HG03521 (cell line): ENCODE measurements around the gene SPACDR.
"Not testable (repeated sequence)": the region's sequence is repeated elsewhere in the genome, so short reads cannot be mapped to it uniquely, and the experiment has no call there.

Source experiments
- ATAC-seq: cut with Tn5 transposase; IDR thresholded peaks from one replicate; pipeline ENCODE4 v1.9.1; 2021; ENCODE audit warnings: mild to moderate bottlenecking, moderate library complexity; ENCODE audit not compliant: unreplicated experiment

Gene SPACDR

GRCh38 chr7:100466653-100467605 is 2.9 kb upstream of the SPACDR start:
- no peak for ATAC-seq

- ATAC-seq: no peak
These were observed 1.7 kb upstream of the SPACDR start for GRCh38 chr7:100465702-100466311.

DNA sequence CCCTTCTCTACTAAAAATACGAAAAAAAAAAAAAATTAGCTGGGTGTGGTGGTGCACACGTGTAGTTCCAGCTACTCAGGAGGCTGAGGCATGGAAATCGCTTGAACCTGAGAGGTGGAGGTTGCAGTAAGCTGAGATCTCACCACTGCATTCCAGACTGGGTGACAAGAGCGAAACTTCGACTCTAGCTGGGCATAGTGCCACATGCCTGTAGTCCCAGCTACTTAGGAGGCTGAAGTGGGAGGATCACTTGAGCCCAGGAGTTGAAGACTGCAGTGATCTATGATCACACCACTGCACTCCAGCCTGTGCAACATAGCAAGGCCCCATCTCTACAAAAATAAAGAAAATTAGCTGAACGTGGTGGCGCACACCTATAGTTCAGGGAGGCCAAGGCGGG is 1.2 kb upstream of the SPACDR start:
- ATAC-seq: no peak

GRCh38 chr7:100464791-100465190 is 731 bp upstream of the SPACDR start:
- ATAC-seq: no peak

DNA sequence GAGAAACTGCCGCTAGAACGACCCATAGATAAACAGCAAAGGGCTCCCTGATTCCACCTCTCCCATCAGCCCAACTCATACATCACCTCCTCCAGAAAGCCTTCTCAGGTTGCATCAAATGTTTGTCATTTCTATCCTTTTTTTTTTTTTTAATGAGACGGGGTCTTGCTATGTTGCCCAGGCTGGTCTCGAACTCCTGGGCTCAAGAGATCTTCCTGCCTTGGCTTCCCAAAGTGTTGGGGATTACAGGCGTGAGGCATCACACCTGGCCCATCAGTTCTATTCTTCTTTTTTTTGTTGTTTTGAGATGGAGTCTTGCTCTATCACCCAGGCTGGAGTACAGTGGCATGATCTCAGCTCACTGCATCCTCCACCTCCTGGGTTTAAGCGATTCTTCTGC is 7.0 kb downstream of the SPACDR start:
- no peak for ATAC-seq

GRCh38 chr7:100456562-100456961 is 7.5 kb downstream of the SPACDR start:
- ATAC-seq: no peak

DNA sequence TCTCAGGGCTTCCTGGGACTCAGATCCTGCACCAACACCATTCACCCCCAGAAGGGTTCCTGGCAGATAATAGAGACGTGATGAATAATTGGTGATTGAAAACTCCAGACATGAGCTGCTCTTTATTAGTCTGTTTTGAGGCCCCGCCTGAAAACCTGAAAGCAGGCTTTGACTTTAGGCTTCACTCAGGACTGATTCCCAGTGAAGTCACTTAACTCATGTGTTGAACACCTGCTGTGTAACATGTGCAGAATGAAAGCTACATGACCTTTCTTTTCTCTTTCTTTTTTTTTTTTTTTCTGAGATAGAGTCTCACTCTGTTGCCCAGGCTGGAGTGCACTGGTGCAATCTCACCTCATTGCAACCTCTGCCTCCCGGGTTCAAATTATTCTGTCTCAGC is 8.9 kb downstream of the SPACDR start:
- ATAC-seq: no peak

DNA sequence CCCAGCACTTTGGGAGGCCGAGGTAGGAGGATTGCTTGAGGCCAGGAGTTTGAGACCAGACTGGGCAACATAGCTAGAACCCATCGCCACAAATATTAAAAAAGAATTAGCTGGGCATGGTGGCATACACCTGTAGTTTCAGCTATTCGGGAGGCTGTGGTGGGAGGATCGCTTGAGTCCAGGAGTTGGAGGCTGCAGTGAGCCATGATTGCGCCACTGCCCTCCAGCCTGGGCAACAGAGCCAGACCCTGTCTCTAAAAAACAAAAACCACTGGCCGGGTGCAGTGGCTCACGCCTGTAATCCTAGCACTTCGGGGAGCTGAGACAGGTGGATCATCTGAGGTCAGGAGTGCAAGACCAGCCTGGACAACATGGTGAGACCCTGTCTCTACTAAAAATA is 10.2 kb downstream of the SPACDR start:
- not testable (repeated sequence) for ATAC-seq

GRCh38 chr7:100452513-100452912 is 11.5 kb downstream of the SPACDR start:
- ATAC-seq: no peak

DNA sequence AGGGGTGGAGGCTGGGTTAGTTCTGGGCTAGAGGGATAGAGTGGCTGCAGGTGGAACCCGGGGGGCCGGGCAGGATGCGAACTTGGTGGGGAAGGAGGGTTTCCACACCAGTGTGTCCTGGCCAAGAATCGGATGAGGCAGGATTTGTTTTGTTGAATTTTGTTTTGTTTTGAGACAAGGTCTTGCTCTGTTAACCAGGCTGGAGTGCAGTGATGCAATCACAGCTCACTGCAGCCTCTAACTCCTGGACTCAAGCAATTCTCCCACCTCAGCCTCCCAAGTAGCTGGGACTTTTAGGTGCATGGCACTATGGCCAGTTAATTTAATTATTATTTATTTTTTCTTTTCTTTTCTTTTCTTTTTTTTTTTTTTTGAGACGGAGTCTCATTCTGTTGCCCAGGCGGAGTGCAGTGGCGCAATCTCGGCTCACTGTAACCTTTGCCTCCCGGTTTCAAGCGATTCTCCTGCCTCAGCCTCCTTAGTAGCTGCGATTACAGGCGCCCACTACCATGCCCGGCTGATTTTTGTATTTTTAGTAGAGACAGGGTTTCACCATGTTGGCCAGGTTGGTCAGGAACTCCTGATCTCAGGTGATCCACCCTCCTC is 14.8 kb downstream of the SPACDR start:
- ATAC-seq: no peak

GRCh38 chr7:100447363-100447762 is 16.7 kb downstream of the SPACDR start:
- ATAC-seq: not testable (repeated sequence)

GRCh38 chr7:100446040-100446439 is 18.0 kb downstream of the SPACDR start:
- no peak for ATAC-seq

DNA sequence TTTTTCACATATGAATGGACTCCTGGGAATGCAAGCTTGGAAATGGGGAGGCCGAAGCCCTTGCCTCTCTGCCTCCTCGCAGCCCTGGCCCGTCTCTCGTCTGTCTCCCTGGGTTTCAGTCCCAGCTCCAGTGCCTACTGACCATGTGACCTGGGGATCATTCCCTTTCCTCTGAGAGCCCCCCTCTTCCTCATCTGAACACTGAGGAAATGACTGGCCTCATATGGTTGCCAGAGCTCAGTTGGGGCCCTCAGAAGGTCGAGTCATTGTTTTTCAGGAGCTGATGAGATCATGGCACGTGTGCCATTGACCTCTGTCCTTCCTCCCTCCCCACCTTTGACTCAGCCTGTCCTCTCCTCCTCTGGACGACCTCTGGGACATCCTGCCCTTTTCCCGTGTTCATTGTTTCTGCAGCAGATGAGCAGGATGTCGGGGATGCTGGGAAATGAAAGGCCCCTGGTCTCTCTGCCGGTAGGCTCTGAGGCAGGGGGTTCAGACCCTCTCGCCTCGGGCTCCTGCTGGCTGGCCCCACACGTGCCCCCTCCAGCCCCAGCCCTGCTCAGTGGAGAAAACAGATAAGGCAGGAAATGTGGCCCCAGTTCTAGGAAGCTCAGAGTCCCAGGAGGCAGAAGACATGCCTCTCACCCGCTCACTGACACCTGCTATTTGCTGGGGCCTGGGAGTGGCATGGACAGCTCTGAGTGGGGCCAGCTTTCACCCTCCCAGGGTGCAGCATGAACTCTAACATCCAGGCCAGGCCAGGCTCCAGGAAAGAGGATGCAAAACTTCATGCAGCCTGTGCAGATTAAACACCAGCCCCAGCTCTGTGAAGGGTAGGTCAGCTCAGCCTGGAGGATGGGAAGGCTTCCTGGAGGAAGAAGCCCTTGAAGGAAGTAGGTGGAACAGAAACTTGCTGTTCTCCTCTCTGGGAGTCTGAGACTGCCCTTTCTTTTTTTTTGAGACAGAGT is 19.5 kb downstream of the SPACDR start:
- no peak for ATAC-seq

DNA sequence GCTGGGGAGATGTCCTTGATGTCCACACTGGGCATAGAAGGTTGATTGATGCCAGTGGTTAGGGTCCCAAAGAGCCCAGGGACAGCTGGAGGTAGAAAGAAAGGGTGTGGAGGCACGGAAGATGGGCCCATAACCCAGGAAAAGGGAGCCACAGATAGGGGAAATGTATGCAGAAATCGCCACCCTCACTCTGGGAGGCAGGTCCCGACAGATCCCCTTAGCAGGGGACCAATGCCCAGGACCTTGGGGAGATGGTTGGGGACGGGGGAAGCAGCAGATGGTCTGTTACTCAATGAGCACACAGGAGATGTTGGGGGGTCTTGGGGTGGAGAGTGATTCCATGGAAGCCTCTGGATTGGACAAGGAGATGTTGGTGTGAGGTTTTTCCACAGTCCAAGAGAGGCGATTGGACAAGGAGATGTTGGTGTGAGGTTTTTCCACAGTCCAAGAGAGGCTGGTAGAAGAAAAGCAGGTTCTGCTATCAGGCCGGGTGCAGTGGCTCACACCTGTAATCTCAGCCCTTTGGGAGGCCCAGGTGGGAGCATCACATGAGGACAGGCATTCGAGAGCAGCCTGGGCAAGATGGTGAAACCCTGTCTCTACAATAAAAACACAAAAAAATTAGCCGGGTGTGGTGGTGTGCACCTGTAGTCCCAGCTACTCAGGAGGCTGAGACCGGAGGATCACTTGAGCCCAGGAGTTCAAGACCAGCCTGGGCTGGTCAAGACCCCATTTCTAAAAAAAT is 20.8 kb downstream of the SPACDR start:
- no peak for ATAC-seq

DNA sequence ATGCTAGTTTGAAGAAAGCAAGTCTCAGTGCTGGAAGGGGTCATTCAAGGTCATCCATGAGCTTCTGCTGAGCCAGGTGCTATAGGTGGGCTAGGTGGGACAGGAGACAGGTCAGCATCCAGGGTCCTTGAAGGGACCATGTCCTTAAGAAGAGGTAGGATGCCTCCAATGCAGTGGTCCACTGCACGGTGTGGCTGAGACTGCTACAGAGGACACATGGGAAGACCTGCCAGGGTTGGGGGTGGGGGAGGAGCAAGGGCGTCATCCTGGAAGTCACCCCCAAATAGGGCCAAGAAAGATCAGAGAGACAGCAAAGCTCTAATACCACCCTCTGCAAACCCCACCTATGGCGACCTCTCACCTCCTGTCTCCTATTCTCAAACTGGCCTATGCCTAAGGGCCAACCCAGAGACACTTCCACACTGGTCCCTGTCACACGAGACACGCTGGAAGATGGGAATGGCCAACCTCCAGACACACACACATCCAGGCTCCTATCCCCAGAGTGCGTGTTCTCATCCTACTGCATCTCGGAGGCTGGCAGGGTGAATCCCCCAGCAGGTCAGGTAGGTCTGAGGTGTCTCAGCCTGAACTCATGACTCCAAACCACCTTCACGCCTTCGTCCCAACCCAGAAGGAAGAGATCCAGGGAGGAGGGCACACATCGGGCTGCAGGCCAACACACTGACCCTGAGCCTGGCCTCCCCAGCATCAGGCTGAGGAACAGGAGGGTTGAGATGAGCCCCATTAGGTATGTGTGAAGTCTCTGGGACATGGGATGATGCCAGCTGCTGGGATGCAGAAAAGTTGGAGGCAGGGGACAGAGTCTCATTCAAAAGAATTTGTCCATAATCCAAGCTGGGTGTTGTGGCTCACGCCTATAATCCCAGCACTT is 22.2 kb downstream of the SPACDR start:
- no peak for ATAC-seq

GRCh38 chr7:100439244-100439643 is 24.8 kb downstream of the SPACDR start:
- not testable (repeated sequence) for ATAC-seq

DNA sequence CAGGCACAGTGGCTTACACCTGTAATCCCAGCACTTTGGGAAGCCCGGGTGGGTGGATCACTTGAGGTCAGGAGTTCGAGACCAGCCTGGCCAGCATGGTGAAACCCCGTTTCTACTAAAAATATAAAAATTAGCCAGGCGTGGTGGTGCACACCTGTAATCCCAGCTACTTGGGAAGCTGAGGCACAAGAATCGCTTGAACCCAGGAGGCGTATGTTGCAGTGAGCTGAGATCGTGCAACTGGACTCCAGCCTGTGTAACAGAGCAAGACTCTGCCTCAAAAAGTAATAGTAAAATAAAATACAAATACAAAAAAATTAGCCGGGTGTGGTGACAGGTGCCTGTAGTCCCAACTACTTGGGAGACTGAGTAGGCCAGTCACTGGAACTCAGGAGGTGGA is 25.3 kb downstream of the SPACDR start:
- ATAC-seq: not testable (repeated sequence)

DNA sequence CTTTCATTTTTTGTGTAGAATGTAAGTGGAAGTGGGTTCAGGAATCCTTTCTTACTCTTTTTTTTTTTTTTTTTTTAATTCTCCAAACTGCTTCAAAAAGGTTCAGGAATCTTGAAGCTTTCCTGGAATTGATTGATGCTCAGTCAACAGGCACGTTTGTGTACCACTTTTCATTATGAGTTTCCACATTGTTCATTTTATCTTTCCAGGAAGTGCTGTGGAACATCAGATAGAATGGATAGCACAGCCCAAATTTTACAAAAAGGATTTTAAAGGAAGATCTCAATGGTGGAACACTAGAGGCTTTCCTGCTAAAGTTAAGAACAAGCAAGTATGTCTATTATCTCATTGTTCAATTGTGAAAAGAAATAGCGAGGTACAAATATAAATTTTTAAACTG is 25.9 kb downstream of the SPACDR start:
- no peak for ATAC-seq
